Esophagus muscularis mucosa (tissue), 4 donors: Measurements from ENCODE around the gene KIRREL3.

Source experiments
- CTCF ChIP-seq, 3 experiments: fragments of 200-600 bp in 2 of 3; fragments of 450-650 bp in 1 of 3; sonication (generic) in 2 of 3; IDR thresholded peaks; one replicate each; pipeline ENCODE4 v1.5.1; 2017 to 2019; ENCODE audit warnings: antibody characterized with exemption in 3 of 3, mild to moderate bottlenecking in 2 of 3, moderate library complexity in 1 of 3
- EP300 ChIP-seq: sonication (generic); formaldehyde crosslinking; IDR thresholded peaks from one replicate; pipeline ENCODE4 v1.6.1; 2017; ENCODE audit warnings: antibody characterized with exemption
- POLR2A ChIP-seq: fragments of 450-650 bp; IDR thresholded peaks from one replicate; pipeline ENCODE4 v1.6.1; 2017; ENCODE audit warnings: antibody characterized with exemption, moderate library complexity, mild to moderate bottlenecking, low read depth
- POLR2AphosphoS5 ChIP-seq, 2 donors: sonication (generic); formaldehyde crosslinking; IDR thresholded peaks; one replicate each; pipeline ENCODE4 v1.6.1; 2017; ENCODE audit warnings: antibody characterized with exemption in 2 of 2

GRCh38 chr11:126653040-126653439 lies 347.5 kb downstream of the KIRREL3 start:
- TF ChIP-seq CTCF (IDR thresholded peaks at IDR 0.05) = no peak
- TF ChIP-seq POLR2AphosphoS5 (IDR thresholded peaks at IDR 0.05) = no peak
- TF ChIP-seq POLR2A = no peak
- no peak for TF ChIP-seq EP300
